HEK293 (cell line): ENCODE results near the gene CTIF.

Source experiments
- CTCF ChIA-PET: fragments of 350-600 bp; formaldehyde crosslinking; extraction: SDS; loops from one replicate; lab custom pipeline; 2021; ENCODE audit warnings: antibody characterized with exemption; lab: Yijun Ruan, JAX
- POLR2A ChIA-PET: fragments of 300-600 bp; formaldehyde crosslinking; extraction: SDS; loops from one replicate; lab custom pipeline; 2020; ENCODE audit warnings: antibody characterized with exemption, inconsistent platforms; lab: Yijun Ruan, JAX
- H3K27ac ChIP-seq: fragments of 200-500 bp; sonication (Bioruptor generic); 2 replicates; pipeline ENCODE4 v1.5.1; 2014; ENCODE audit warnings: low read depth, low read length, control low read depth, inconsistent platforms; ENCODE audit errors: extremely low read depth
- H3K36me3 ChIP-seq, 2 experiments: fragments of 200-500 bp in 1 of 2; sonication (Bioruptor generic) in 1 of 2; 1 replicate in 1 of 2; 2 replicates in 1 of 2; pipeline ENCODE4 v1.5.1; 2014 to 2017; ENCODE audit warnings: inconsistent platforms in 2 of 2, low read length in 2 of 2; ENCODE audit not compliant: control insufficient read depth in 2 of 2, insufficient read depth in 1 of 2
- H3K4me1 ChIP-seq: fragments of 200-500 bp; sonication (Bioruptor generic); 2 replicates; pipeline ENCODE4 v1.5.1; 2014; ENCODE audit warnings: mild to moderate bottlenecking, low read length, inconsistent platforms; ENCODE audit not compliant: control insufficient read depth, insufficient read depth
- H3K4me3 ChIP-seq: 2 replicates; pipeline ENCODE4 v1.5.1; 2011; ENCODE audit warnings: low read depth, mild to moderate bottlenecking, control low read depth, low read length, moderate library complexity
- H3K9me3 ChIP-seq: fragments of 200-500 bp; sonication (Bioruptor generic); 2 replicates; pipeline ENCODE4 v1.5.1; 2014; ENCODE audit warnings: low read depth, low read length, inconsistent platforms; ENCODE audit not compliant: control insufficient read depth, insufficient read depth
- GLIS1 ChIP-seq: fragments of 450-650 bp; formaldehyde crosslinking; IDR thresholded peaks from 2 replicates; pipeline ENCODE4 v1.5.1; 2016; ENCODE audit warnings: missing biosample characterization, missing genetic modification characterization
- HOXA7 ChIP-seq: sonication (generic); formaldehyde crosslinking; IDR thresholded peaks from 2 replicates; pipeline ENCODE4 v1.8.1; 2022; ENCODE audit warnings: missing genetic modification reagents, borderline replicate concordance
- SETDB1 ChIP-seq: IDR thresholded peaks from one replicate; pipeline ENCODE4 v1.6.1; 2017; ENCODE audit warnings: mild to moderate bottlenecking, low read length, moderate library complexity, mixed read lengths; ENCODE audit not compliant: insufficient read length
- SP3 ChIP-seq: fragments of 450-650 bp; formaldehyde crosslinking; IDR thresholded peaks from 2 replicates; pipeline ENCODE4 v1.5.1; 2016; ENCODE audit warnings: missing biosample characterization, missing genetic modification characterization
- ZBTB48 ChIP-seq: fragments of 450-650 bp; formaldehyde crosslinking; IDR thresholded peaks from 2 replicates; pipeline ENCODE4 v1.5.1; 2016; ENCODE audit warnings: missing biosample characterization, missing genetic modification characterization
- ZFP3 ChIP-seq: fragments of 450-650 bp; formaldehyde crosslinking; IDR thresholded peaks from 2 replicates; pipeline ENCODE4 v1.5.1; 2016; ENCODE audit warnings: low read depth, missing biosample characterization, missing genetic modification characterization
- ZNF423 ChIP-seq: fragments of 450-650 bp; formaldehyde crosslinking; IDR thresholded peaks from 2 replicates; pipeline ENCODE4 v1.5.1; 2016; ENCODE audit warnings: missing biosample characterization, missing genetic modification characterization
- ZNF548 ChIP-seq: fragments of 450-650 bp; formaldehyde crosslinking; IDR thresholded peaks from 2 replicates; pipeline ENCODE4 v1.5.1; 2016; ENCODE audit warnings: missing biosample characterization, missing genetic modification characterization
- ZNF621 ChIP-seq: fragments of 450-650 bp; formaldehyde crosslinking; IDR thresholded peaks from 2 replicates; pipeline ENCODE4 v1.5.1; 2017; ENCODE audit warnings: missing biosample characterization, missing genetic modification characterization
- ZNF707 ChIP-seq: fragments of 450-650 bp; formaldehyde crosslinking; IDR thresholded peaks from 2 replicates; pipeline ENCODE4 v1.5.1; 2016; ENCODE audit warnings: missing biosample characterization, missing genetic modification characterization
- ZNF830 ChIP-seq: fragments of 450-650 bp; IDR thresholded peaks from 2 replicates; pipeline ENCODE4 v1.5.0; 2018; ENCODE audit warnings: missing biosample characterization, missing genetic modification characterization, low read depth, mild to moderate bottlenecking, moderate library complexity
- ZSCAN23 ChIP-seq: fragments of 450-650 bp; formaldehyde crosslinking; IDR thresholded peaks from 2 replicates; pipeline ENCODE4 v1.5.1; 2016; ENCODE audit warnings: missing biosample characterization, missing genetic modification characterization
- TF ChIP-seq, protein P1 (sequence below): fragments of 450-650 bp; formaldehyde crosslinking; IDR thresholded peaks from 2 replicates; pipeline ENCODE4 v1.5.1; 2017; ENCODE audit warnings: missing biosample characterization, mild to moderate bottlenecking, missing genetic modification characterization, moderate library complexity
- TF ChIP-seq, protein P2 (sequence below): fragments of 450-650 bp; formaldehyde crosslinking; conservative IDR thresholded peaks from 2 replicates; pipeline ENCODE4 v1.5.1; 2016; ENCODE audit warnings: low read depth, missing biosample characterization, missing genetic modification characterization
- TF ChIP-seq, protein P3 (sequence below): fragments of 450-650 bp; formaldehyde crosslinking; IDR thresholded peaks from 2 replicates; pipeline ENCODE4 v1.5.1; 2016; ENCODE audit warnings: missing biosample characterization, missing genetic modification characterization
- TF ChIP-seq, protein P4 (sequence below): fragments of 450-650 bp; formaldehyde crosslinking; IDR thresholded peaks from 2 replicates; pipeline ENCODE4 v1.5.1; 2016; ENCODE audit warnings: missing biosample characterization, missing genetic modification characterization
- TF ChIP-seq, protein P5 (sequence below): fragments of 450-650 bp; formaldehyde crosslinking; IDR thresholded peaks from 2 replicates; pipeline ENCODE4 v1.5.0; 2017; ENCODE audit warnings: missing biosample characterization, missing genetic modification characterization, borderline replicate concordance

The CTIF gene

DNA sequence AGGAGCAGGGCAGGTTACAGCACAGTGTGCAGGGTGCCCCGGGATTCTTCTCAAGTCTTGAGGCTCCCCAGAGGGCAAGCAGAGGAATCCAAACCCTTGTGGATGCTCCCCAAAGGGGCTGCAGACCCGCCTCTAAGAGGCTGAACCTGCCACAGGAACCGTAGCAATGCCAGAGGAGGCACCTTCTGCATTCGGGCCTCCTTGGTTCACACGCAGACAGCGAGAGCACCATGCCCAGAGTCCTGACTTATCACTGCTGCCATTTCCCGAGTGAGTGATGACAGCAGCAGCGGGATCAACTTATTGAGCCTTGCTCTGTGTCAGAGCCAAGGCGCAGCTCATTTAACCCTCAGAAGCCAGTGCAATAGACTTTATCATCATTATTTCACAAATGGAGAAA, 203.5 kb downstream of the CTIF start:
- Histone ChIP-seq H3K36me3 (no peaks in the 10 kb centered on the region), H3K4me3 (no peak overlapping the region), H3K9me3 (no peaks in the 10 kb centered on the region), H3K27ac (no peak overlapping the region), H3K4me1 (no peaks in the 10 kb centered on the region)
- POLR2A ChIA-PET: no interaction called here
- TF ChIP-seq, protein P1, sequence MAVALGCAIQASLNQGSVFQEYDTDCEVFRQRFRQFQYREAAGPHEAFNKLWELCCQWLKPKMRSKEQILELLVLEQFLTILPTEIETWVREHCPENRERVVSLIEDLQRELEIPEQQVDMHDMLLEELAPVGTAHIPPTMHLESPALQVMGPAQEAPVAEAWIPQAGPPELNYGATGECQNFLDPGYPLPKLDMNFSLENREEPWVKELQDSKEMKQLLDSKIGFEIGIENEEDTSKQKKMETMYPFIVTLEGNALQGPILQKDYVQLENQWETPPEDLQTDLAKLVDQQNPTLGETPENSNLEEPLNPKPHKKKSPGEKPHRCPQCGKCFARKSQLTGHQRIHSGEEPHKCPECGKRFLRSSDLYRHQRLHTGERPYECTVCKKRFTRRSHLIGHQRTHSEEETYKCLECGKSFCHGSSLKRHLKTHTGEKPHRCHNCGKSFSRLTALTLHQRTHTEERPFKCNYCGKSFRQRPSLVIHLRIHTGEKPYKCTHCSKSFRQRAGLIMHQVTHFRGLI (tag by site-specific recombination): no peak
- TF ChIP-seq ZBTB48 (no peak), ZNF548 (tag by site-specific recombination) (no peak), ZNF830 (no peak), ZNF423 (tag by site-specific recombination) (no peak), ZFP3 (tag by site-specific recombination) (no peak), ZNF621 (tag by site-specific recombination) (no peak), ZNF707 (tag by site-specific recombination) (no peak), SETDB1 (no peak), SP3 (tag by site-specific recombination) (no peak), GLIS1 (tag by site-specific recombination) (no peak), HOXA7 (CRISPR knock-in tag) (no peak), ZSCAN23 (tag by site-specific recombination) (no peak)
- TF ChIP-seq, protein P2, sequence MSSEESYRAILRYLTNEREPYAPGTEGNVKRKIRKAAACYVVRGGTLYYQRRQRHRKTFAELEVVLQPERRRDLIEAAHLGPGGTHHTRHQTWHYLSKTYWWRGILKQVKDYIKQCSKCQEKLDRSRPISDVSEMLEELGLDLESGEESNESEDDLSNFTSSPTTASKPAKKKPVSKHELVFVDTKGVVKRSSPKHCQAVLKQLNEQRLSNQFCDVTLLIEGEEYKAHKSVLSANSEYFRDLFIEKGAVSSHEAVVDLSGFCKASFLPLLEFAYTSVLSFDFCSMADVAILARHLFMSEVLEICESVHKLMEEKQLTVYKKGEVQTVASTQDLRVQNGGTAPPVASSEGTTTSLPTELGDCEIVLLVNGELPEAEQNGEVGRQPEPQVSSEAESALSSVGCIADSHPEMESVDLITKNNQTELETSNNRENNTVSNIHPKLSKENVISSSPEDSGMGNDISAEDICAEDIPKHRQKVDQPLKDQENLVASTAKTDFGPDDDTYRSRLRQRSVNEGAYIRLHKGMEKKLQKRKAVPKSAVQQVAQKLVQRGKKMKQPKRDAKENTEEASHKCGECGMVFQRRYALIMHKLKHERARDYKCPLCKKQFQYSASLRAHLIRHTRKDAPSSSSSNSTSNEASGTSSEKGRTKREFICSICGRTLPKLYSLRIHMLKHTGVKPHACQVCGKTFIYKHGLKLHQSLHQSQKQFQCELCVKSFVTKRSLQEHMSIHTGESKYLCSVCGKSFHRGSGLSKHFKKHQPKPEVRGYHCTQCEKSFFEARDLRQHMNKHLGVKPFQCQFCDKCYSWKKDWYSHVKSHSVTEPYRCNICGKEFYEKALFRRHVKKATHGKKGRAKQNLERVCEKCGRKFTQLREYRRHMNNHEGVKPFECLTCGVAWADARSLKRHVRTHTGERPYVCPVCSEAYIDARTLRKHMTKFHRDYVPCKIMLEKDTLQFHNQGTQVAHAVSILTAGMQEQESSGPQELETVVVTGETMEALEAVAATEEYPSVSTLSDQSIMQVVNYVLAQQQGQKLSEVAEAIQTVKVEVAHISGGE (tag by site-specific recombination): no peak
- TF ChIP-seq, protein P3, sequence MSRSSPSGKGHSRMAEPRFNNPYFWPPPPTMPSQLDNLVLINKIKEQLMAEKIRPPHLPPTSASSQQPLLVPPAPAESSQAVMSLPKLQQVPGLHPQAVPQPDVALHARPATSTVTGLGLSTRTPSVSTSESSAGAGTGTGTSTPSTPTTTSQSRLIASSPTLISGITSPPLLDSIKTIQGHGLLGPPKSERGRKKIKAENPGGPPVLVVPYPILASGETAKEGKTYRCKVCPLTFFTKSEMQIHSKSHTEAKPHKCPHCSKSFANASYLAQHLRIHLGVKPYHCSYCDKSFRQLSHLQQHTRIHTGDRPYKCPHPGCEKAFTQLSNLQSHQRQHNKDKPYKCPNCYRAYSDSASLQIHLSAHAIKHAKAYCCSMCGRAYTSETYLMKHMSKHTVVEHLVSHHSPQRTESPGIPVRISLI (tag by site-specific recombination): no peak
- TF ChIP-seq, protein P4, sequence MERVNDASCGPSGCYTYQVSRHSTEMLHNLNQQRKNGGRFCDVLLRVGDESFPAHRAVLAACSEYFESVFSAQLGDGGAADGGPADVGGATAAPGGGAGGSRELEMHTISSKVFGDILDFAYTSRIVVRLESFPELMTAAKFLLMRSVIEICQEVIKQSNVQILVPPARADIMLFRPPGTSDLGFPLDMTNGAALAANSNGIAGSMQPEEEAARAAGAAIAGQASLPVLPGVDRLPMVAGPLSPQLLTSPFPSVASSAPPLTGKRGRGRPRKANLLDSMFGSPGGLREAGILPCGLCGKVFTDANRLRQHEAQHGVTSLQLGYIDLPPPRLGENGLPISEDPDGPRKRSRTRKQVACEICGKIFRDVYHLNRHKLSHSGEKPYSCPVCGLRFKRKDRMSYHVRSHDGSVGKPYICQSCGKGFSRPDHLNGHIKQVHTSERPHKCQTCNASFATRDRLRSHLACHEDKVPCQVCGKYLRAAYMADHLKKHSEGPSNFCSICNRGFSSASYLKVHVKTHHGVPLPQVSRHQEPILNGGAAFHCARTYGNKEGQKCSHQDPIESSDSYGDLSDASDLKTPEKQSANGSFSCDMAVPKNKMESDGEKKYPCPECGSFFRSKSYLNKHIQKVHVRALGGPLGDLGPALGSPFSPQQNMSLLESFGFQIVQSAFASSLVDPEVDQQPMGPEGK (tag by site-specific recombination): no peak
- TF ChIP-seq, protein P5, sequence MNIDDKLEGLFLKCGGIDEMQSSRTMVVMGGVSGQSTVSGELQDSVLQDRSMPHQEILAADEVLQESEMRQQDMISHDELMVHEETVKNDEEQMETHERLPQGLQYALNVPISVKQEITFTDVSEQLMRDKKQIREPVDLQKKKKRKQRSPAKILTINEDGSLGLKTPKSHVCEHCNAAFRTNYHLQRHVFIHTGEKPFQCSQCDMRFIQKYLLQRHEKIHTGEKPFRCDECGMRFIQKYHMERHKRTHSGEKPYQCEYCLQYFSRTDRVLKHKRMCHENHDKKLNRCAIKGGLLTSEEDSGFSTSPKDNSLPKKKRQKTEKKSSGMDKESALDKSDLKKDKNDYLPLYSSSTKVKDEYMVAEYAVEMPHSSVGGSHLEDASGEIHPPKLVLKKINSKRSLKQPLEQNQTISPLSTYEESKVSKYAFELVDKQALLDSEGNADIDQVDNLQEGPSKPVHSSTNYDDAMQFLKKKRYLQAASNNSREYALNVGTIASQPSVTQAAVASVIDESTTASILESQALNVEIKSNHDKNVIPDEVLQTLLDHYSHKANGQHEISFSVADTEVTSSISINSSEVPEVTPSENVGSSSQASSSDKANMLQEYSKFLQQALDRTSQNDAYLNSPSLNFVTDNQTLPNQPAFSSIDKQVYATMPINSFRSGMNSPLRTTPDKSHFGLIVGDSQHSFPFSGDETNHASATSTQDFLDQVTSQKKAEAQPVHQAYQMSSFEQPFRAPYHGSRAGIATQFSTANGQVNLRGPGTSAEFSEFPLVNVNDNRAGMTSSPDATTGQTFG (tag by site-specific recombination): no peak
- CTCF ChIA-PET: interaction anchor here (1.0 kb wide), 1 partner anchor 34 kb away, joined by 3 read pairs; no protein-coding TSS in a partner anchor
